CD14-positive monocyte (primary cell): ENCODE data around the gene PI4KB. TPM values are rescaled to one million over a fixed set of nuclear protein-coding genes. Genes with fewer than 3 reads are reported as not detected.
A peak's percentile ranks its signal among the peaks of the same experiment; 100 is the strongest.

ENCODE experiments used
- DNase-seq, 3 donors: peaks; one replicate each; pipeline ENCODE4 v3.0.0-alpha.2; 2011 to 2022
- H2AFZ ChIP-seq: 2 replicates; pipeline ENCODE4 v1.6.0; 2012; ENCODE audit warnings: mild to moderate bottlenecking, low read depth, low read length, inconsistent platforms; ENCODE audit not compliant: insufficient read depth, poor library complexity, severe bottlenecking
- H3K27ac ChIP-seq, 2 donors: 1 replicate in 1 of 2; 2 replicates in 1 of 2; pipeline ENCODE4 v1.5.1; 2012 to 2013; ENCODE audit warnings: low read length in 2 of 2, control low read depth in 1 of 2, inconsistent platforms in 1 of 2, low read depth in 1 of 2, mild to moderate bottlenecking in 1 of 2
- H3K27me3 ChIP-seq, 2 donors: one replicate each; pipeline versions ENCODE4 v1.6.0 to v1.6.1; 2011 to 2013; ENCODE audit warnings: low read length in 2 of 2; ENCODE audit not compliant: control insufficient read depth in 2 of 2, insufficient read depth in 2 of 2
- H3K36me3 ChIP-seq, 2 donors: replicated peaks in 1 of 2; 1 replicate in 1 of 2; 2 replicates in 1 of 2; pipeline versions ENCODE4 v1.5.1 to v1.6.1; 2012 to 2013; ENCODE audit warnings: low read length in 2 of 2, control low read depth in 1 of 2, inconsistent platforms in 1 of 2, mild to moderate bottlenecking in 1 of 2; ENCODE audit not compliant: insufficient read depth in 2 of 2, control insufficient read depth in 1 of 2
- H3K4me1 ChIP-seq, 2 donors: 1 replicate in 1 of 2; 2 replicates in 1 of 2; pipeline versions ENCODE4 v1.5.1 to v1.6.1; 2012 to 2013; ENCODE audit warnings: low read length in 2 of 2, control low read depth in 1 of 2, inconsistent platforms in 1 of 2, mild to moderate bottlenecking in 1 of 2, moderate library complexity in 1 of 2; ENCODE audit not compliant: insufficient read depth in 2 of 2, control insufficient read depth in 1 of 2
- H3K4me2 ChIP-seq: replicated peaks from 2 replicates; pipeline ENCODE3; 2012; ENCODE audit warnings: low read length, moderate library complexity, mild to moderate bottlenecking; ENCODE audit not compliant: poor library complexity, severe bottlenecking; ENCODE audit errors: extremely low read depth
- H3K4me3 ChIP-seq, 3 experiments: fragments of 200-600 bp in 1 of 3; sonication (generic) in 1 of 3; replicated peaks in 1 of 3; 1 replicate in 2 of 3; 2 replicates in 1 of 3; pipeline ENCODE4 v1.5.1; 2011 to 2013; ENCODE audit warnings: low read length in 3 of 3, mild to moderate bottlenecking in 3 of 3, control low read depth in 2 of 3, low read depth in 2 of 3, inconsistent platforms in 1 of 3, moderate library complexity in 1 of 3
- H3K79me2 ChIP-seq: 2 replicates; pipeline ENCODE4 v1.6.0; 2012; ENCODE audit warnings: mild to moderate bottlenecking, control low read depth, inconsistent platforms, low read length, moderate library complexity; ENCODE audit not compliant: insufficient read depth
- H3K9ac ChIP-seq: 2 replicates; pipeline ENCODE4 v1.6.0; 2017; ENCODE audit warnings: low read length, mild to moderate bottlenecking; ENCODE audit not compliant: insufficient read depth, poor library complexity, severe bottlenecking
- H3K9me3 ChIP-seq, 2 donors: replicated peaks in 1 of 2; 1 replicate in 1 of 2; 2 replicates in 1 of 2; pipeline versions ENCODE4 v1.5.1 to v1.6.1; 2012 to 2013; ENCODE audit warnings: low read length in 2 of 2, control low read depth in 1 of 2; ENCODE audit not compliant: control insufficient read depth in 1 of 2, insufficient read depth in 1 of 2
- H4K20me1 ChIP-seq: 2 replicates; pipeline ENCODE4 v1.6.0; 2012; ENCODE audit warnings: mild to moderate bottlenecking, low read length, control low read depth, moderate library complexity; ENCODE audit not compliant: insufficient read depth
- H3K27ac Mint-ChIP-seq, 7 donors: one replicate each; pipeline ENCODE4 v1.8.0; 2020; ENCODE audit warnings: mild to moderate bottlenecking in 7 of 7, mixed read lengths in 7 of 7, moderate library complexity in 6 of 7, inconsistent platforms in 2 of 7
- H3K27me3 Mint-ChIP-seq, 3 donors: one replicate each; pipeline ENCODE4 v1.8.0; 2021 to 2022; ENCODE audit warnings: low read depth in 3 of 3, mild to moderate bottlenecking in 3 of 3, mixed read lengths in 3 of 3, moderate library complexity in 3 of 3, inconsistent platforms in 1 of 3
- H3K36me3 Mint-ChIP-seq, 2 donors: one replicate each; pipeline ENCODE4 v1.8.0; 2020; ENCODE audit warnings: mixed read lengths in 2 of 2, inconsistent platforms in 1 of 2, mild to moderate bottlenecking in 1 of 2
- H3K4me1 Mint-ChIP-seq: one replicate; pipeline ENCODE4 v1.8.0; 2020; ENCODE audit warnings: mild to moderate bottlenecking, mixed read lengths
- H3K4me3 Mint-ChIP-seq, 2 donors: one replicate each; pipeline ENCODE4 v1.8.0; 2020; ENCODE audit warnings: mild to moderate bottlenecking in 2 of 2, mixed read lengths in 2 of 2, moderate library complexity in 1 of 2
- H3K9me3 Mint-ChIP-seq, 7 donors: one replicate each; pipeline ENCODE4 v1.8.0; 2020 to 2022; ENCODE audit warnings: mixed read lengths in 7 of 7, mild to moderate bottlenecking in 6 of 7, moderate library complexity in 6 of 7, inconsistent platforms in 2 of 7
- WGBS: methylation state at CpG from one replicate; pipeline ENCODE4 v1.1.5; 2013; ENCODE audit warnings: missing lambda C conversion rate; ENCODE audit not compliant: insufficient coverage; 5-methylcytosine and 5-hydroxymethylcytosine counted together
- intact Hi-C, 2 donors: fragments of 100-400 bp; cut with micrococcal nuclease; formaldehyde crosslinking; loops; one replicate each; pipeline versions ENCODE4 v1.15.0 to v1.15.1; 2023
- polyA plus RNA-seq, 3 donors: library from polyadenylated mRNA; depleted of rRNA in 1 of 3; unstranded in 2 of 3; stranded (reverse) in 1 of 3; fragments of 300-500 nt in 2 of 3; fragments of >200 nt in 1 of 3; fragmentation: Illumina TruSeq in 2 of 3; gene quantifications; 1 replicate in 2 of 3; 2 replicates in 1 of 3; pipeline ENCODE4 v1.2.3, GENCODE V29; 2012 to 2021
- TF ChIP-seq, protein P1 (sequence below): fragments of 200-600 bp; IDR thresholded peaks from one replicate; pipeline ENCODE4 v1.8.0; 2022; ENCODE audit warnings: antibody characterized with exemption, mild to moderate bottlenecking

PI4KB gene
- polyA plus RNA-seq, 3 donors, result 37.8 to 148 (median 50.3) TPM

DNA sequence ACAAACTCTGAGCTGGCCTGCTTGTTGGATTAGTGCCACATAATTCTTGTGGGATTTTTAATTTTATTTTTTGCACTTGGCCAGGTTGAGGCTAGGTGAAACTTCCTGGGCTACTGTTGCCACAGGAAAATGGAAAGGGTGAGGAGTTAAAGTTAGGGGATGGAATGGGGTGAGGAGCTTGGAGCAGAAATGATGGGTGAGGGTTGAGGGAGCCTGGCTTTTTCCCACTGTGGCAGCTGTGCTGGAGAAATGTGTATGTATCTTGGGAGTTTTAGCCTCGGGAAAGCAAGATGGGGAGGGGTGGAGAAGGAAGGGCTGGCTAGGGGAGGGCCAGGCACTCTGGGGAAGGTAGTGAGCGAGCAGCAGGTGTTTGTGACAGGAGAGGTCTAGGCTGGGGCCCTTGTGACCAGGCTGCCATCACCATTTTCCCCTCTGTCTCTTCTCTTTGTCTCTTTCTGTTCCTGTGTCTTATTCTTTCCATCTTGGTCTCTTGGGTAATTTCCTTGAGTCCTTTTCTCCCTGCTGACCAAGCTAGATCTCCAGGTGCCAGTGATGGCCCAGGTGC is 43.1 kb downstream of the PI4KB start:
- Histone ChIP-seq H3K27me3 (no peaks in the 10 kb centered on the region), H4K20me1 (peaks cover 58% of the 10 kb centered on the region), H3K9me3 (no peaks in the 10 kb centered on the region), H3K36me3 (peaks cover 40 to 45% of the 10 kb centered on the region in 2 donors), H3K27ac (peak overlapping the region; percentile 94 to 96), H3K4me2 (peak overlapping the region; percentile 100), H3K79me2 (peaks cover 77% of the 10 kb centered on the region), H2AFZ (no peak overlapping the region), H3K4me3 (peak overlapping the region in 1 of 3 experiments; percentile 88), H3K4me1 (peaks cover 26 to 46% of the 10 kb centered on the region in 2 donors), H3K9ac (no peak overlapping the region)
- Mint-ChIP-seq H3K4me3 (peak overlapping the region in 1 of 2 donors; percentile 100), H3K36me3 (peaks cover 34 to 53% of the 10 kb centered on the region in 2 donors), H3K4me1 (peaks cover 30% of the 10 kb centered on the region), H3K27ac (peak overlapping the region in 6 of 7 donors; percentile 81 to 100 (median 97)), H3K9me3 (peaks cover 0 to 2% (median 0%) of the 10 kb centered on the region in 7 donors), H3K27me3 (peaks cover 0 to 1% (median 0%) of the 10 kb centered on the region in 3 donors)
- DNase-seq, result no peak
- TF ChIP-seq, protein P1, sequence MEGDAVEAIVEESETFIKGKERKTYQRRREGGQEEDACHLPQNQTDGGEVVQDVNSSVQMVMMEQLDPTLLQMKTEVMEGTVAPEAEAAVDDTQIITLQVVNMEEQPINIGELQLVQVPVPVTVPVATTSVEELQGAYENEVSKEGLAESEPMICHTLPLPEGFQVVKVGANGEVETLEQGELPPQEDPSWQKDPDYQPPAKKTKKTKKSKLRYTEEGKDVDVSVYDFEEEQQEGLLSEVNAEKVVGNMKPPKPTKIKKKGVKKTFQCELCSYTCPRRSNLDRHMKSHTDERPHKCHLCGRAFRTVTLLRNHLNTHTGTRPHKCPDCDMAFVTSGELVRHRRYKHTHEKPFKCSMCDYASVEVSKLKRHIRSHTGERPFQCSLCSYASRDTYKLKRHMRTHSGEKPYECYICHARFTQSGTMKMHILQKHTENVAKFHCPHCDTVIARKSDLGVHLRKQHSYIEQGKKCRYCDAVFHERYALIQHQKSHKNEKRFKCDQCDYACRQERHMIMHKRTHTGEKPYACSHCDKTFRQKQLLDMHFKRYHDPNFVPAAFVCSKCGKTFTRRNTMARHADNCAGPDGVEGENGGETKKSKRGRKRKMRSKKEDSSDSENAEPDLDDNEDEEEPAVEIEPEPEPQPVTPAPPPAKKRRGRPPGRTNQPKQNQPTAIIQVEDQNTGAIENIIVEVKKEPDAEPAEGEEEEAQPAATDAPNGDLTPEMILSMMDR, result no peak
- no CpG with 5 or more reads among the region's 2 CpGs for WGBS
- intact Hi-C loops, result loop anchor here in 1 of 2 donors (10.0 kb wide), 1 partner anchor 181 kb away; no protein-coding TSS in a partner anchor

DNA sequence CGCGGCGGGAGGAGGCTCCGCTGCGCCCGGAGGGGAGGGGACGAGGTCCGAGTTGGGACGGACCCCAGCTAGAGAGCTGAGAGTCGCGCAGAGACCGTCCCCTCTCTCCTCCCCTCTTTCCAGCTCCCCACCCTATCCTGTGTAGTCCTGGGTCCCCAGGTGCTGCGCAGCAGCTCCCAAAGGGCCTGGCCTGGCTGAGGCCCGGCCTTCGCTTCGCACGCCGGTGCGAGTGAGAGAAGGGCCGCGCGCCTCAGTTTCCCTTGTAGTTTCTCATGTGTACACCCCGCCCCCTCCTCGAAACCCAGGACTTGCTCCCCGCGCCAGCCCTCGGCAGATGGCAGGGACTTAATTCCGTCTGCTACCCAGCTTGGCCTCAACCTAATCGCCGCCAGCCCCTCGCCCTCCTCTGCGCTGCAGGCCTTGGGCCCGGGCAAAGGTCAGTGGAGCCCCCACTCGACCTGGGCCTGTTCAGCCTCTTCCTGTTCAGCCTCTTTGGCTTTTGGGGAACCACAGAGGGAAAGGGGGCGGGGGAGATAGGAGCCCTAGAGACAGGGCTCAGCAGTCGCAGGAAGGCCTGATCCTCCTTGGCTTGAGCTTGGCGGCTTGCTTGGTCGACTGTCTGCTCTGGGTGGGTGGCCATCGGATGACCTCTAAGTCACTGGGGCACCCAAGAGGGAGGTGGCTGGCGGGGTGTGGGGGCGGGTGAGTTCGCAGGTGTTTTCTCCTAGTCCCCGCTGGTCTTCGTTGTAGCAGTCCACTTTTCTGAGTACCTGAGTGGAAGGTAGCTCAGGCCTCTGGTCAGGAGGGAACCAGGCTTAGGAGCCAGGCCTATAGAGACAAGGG is 44.1 kb downstream of the PI4KB start:
- H2AFZ ChIP-seq, result peak overlapping the region; percentile 65

More for the DNA sequence above, 44.1 kb downstream of the PI4KB start:
- H3K4me2 ChIP-seq, result peak overlapping the region; percentile 100
- H3K9me3 ChIP-seq, result no peaks in the 10 kb centered on the region
- Mint-ChIP-seq H3K27ac (peak overlapping the region; percentile 96 to 100 (median 98)), H3K9me3 (peaks cover 0 to 2% (median 0%) of the 10 kb centered on the region in 7 donors), H3K4me1 (peaks cover 34% of the 10 kb centered on the region), H3K4me3 (peak overlapping the region; percentile 99 to 100), H3K36me3 (peaks cover 24 to 43% of the 10 kb centered on the region in 2 donors), H3K27me3 (peaks cover 0 to 1% (median 0%) of the 10 kb centered on the region in 3 donors)
- no peaks in the 10 kb centered on the region for H3K27me3 ChIP-seq
- TF ChIP-seq, protein P1, result no peak
- H3K36me3 ChIP-seq, result peaks cover 30 to 35% of the 10 kb centered on the region in 2 donors
- peaks cover 35 to 53% of the 10 kb centered on the region in 2 donors for H3K4me1 ChIP-seq
- DNase-seq, result peak; percentile 65 to 78 (median 68)
- peak overlapping the region; percentile 94 to 96 for H3K27ac ChIP-seq
- intact Hi-C loops, result loop anchor here in 1 of 2 donors (10.0 kb wide), 1 partner anchor 182 kb away; no protein-coding TSS in a partner anchor
- H3K79me2 ChIP-seq, result peaks cover 72% of the 10 kb centered on the region
- peak overlapping the region; percentile 63 to 96 (median 88) for H3K4me3 ChIP-seq
- H3K9ac ChIP-seq, result peak overlapping the region; percentile 86
- WGBS, result 3% methylated on average over 42 of the region's 44 CpGs
- H4K20me1 ChIP-seq, result peaks cover 48% of the 10 kb centered on the region
